WTC11 (cell line): ENCODE measurements around the gene OR51M1. TPM values are rescaled to one million over a fixed set of nuclear protein-coding genes. Genes with fewer than 3 reads are reported as not detected.

Experiments used
- ATAC-seq: fragments of 200-7000 bp; cut with Tn5 transposase; 2 replicates; pipeline ENCODE4 v1.10.0; 2021; ENCODE audit warnings: mild to moderate bottlenecking, moderate library complexity
- CTCF ChIA-PET: fragments of 300-600 bp; sonication (Branson Sonifier 250); formaldehyde crosslinking; loops from one replicate; lab custom pipeline; 2021; ENCODE audit warnings: antibody characterized with exemption; lab: Charles Lee
- POLR2A ChIA-PET: fragments of 350-600 bp; sonication (Branson Sonifier 250); formaldehyde crosslinking; loops from one replicate; lab custom pipeline; 2021; ENCODE audit warnings: antibody characterized with exemption; lab: Charles Lee
- DNase-seq: peaks from one replicate; pipeline ENCODE4 v3.0.0; 2021; ENCODE audit warnings: low spot score
- H3K27ac Mint-ChIP-seq: 2 replicates; pipeline ENCODE4 v1.8.0; 2021; ENCODE audit warnings: mixed read lengths
- H3K27me3 Mint-ChIP-seq: 2 replicates; pipeline ENCODE4 v1.8.0; 2021; ENCODE audit warnings: low read depth, mild to moderate bottlenecking, moderate library complexity, mixed read lengths
- H3K36me3 Mint-ChIP-seq: 2 replicates; pipeline ENCODE4 v1.8.0; 2021; ENCODE audit warnings: mixed read lengths
- H3K4me1 Mint-ChIP-seq: 2 replicates; pipeline ENCODE4 v1.8.0; 2022; ENCODE audit warnings: mixed read lengths
- H3K4me3 Mint-ChIP-seq: 2 replicates; pipeline ENCODE4 v1.8.0; 2021; ENCODE audit warnings: mild to moderate bottlenecking, moderate library complexity, mixed read lengths
- H3K9me3 Mint-ChIP-seq: 2 replicates; pipeline ENCODE4 v1.8.0; 2021; ENCODE audit warnings: mixed read lengths
- ARID4B ChIP-seq: sonication (generic); formaldehyde crosslinking; IDR thresholded peaks from 2 replicates; pipeline ENCODE4 v1.8.0; 2023; ENCODE audit warnings: missing genetic modification reagents, mild to moderate bottlenecking, borderline replicate concordance
- CTCF ChIP-seq: fragments of 200-600 bp; IDR thresholded peaks from 2 replicates; pipeline ENCODE4 v1.8.0; 2022; ENCODE audit warnings: antibody characterized with exemption
- ETV6 ChIP-seq: sonication (generic); formaldehyde crosslinking; IDR thresholded peaks from 2 replicates; pipeline ENCODE4 v1.8.1; 2022; ENCODE audit warnings: mild to moderate bottlenecking, missing genetic modification reagents
- GRHL2 ChIP-seq: fragments of 250-450 bp; sonication (Bioruptor Pico); IDR thresholded peaks from 2 replicates; pipeline ENCODE4 v1.8.0; 2022; ENCODE audit warnings: mild to moderate bottlenecking, moderate library complexity; ENCODE audit not compliant: insufficient replicate concordance, severe bottlenecking
- GTF2I ChIP-seq: fragments of 250-450 bp; sonication (Bioruptor Pico); conservative IDR thresholded peaks from 2 replicates; pipeline ENCODE4 v1.4.0; 2021; ENCODE audit warnings: mild to moderate bottlenecking
- IRF1 ChIP-seq: sonication (generic); formaldehyde crosslinking; IDR thresholded peaks from 2 replicates; pipeline ENCODE4 v1.8.0; 2023; ENCODE audit warnings: missing genetic modification reagents
- MAX ChIP-seq: sonication (generic); formaldehyde crosslinking; IDR thresholded peaks from 2 replicates; pipeline ENCODE4 v1.8.0; 2022; ENCODE audit warnings: mild to moderate bottlenecking, missing genetic modification reagents
- NFE2L1 ChIP-seq: sonication (generic); formaldehyde crosslinking; IDR thresholded peaks from 2 replicates; pipeline ENCODE4 v1.8.1; 2023; ENCODE audit warnings: missing genetic modification reagents
- NR1H2 ChIP-seq: sonication (generic); formaldehyde crosslinking; IDR thresholded peaks from 2 replicates; pipeline ENCODE4 v1.9.0; 2021; ENCODE audit warnings: mild to moderate bottlenecking, moderate library complexity, missing genetic modification reagents
- NR2C2 ChIP-seq: sonication (generic); formaldehyde crosslinking; IDR thresholded peaks from 2 replicates; pipeline ENCODE4 v1.8.0; 2022; ENCODE audit warnings: mild to moderate bottlenecking, missing genetic modification reagents
- NR3C1 ChIP-seq: sonication (generic); formaldehyde crosslinking; conservative IDR thresholded peaks from 2 replicates; pipeline ENCODE4 v1.8.1; 2023; ENCODE audit warnings: low read depth, mild to moderate bottlenecking, missing genetic modification reagents
- OVOL2 ChIP-seq: fragments of 250-450 bp; sonication (Bioruptor Pico); IDR thresholded peaks from 2 replicates; pipeline ENCODE4 v1.9.0; 2021; ENCODE audit warnings: mild to moderate bottlenecking, borderline replicate concordance
- SMAD3 ChIP-seq: sonication (generic); formaldehyde crosslinking; IDR thresholded peaks from 2 replicates; pipeline ENCODE4 v1.8.0; 2022; ENCODE audit warnings: missing genetic modification reagents, mild to moderate bottlenecking, borderline replicate concordance
- SOX15 ChIP-seq: fragments of 250-450 bp; sonication (Bioruptor Pico); IDR thresholded peaks from 2 replicates; pipeline ENCODE4 v1.9.0; 2021; ENCODE audit warnings: mild to moderate bottlenecking
- TP53 ChIP-seq: sonication (generic); formaldehyde crosslinking; IDR thresholded peaks from 2 replicates; pipeline ENCODE4 v1.8.1; 2023; ENCODE audit warnings: mild to moderate bottlenecking, missing genetic modification reagents
- USF2 ChIP-seq: sonication (generic); formaldehyde crosslinking; IDR thresholded peaks from 2 replicates; pipeline ENCODE4 v1.8.1; 2023; ENCODE audit warnings: mild to moderate bottlenecking, missing genetic modification reagents, moderate library complexity
- ZNF219 ChIP-seq: sonication (generic); formaldehyde crosslinking; IDR thresholded peaks from 2 replicates; pipeline ENCODE4 v1.8.0; 2023; ENCODE audit warnings: missing genetic modification reagents, mild to moderate bottlenecking, borderline replicate concordance
- ZNF232 ChIP-seq: sonication (generic); formaldehyde crosslinking; IDR thresholded peaks from 2 replicates; pipeline ENCODE4 v1.8.0; 2022; ENCODE audit warnings: mild to moderate bottlenecking, missing genetic modification reagents
- ZNF396 ChIP-seq: fragments of 250-450 bp; sonication (Bioruptor Pico); IDR thresholded peaks from 2 replicates; pipeline ENCODE4 v1.8.0; 2021; ENCODE audit warnings: mild to moderate bottlenecking, moderate library complexity, borderline replicate concordance
- ZNF416 ChIP-seq: fragments of 250-450 bp; sonication (Bioruptor Pico); IDR thresholded peaks from 2 replicates; pipeline ENCODE4 v1.9.0; 2021; ENCODE audit warnings: mild to moderate bottlenecking, inconsistent platforms
- ZNF532 ChIP-seq: fragments of 250-450 bp; sonication (Bioruptor Pico); IDR thresholded peaks from 2 replicates; pipeline ENCODE4 v1.9.0; 2021; ENCODE audit warnings: mild to moderate bottlenecking, borderline replicate concordance
- ZNF671 ChIP-seq: fragments of 250-450 bp; sonication (Bioruptor Pico); IDR thresholded peaks from 2 replicates; pipeline ENCODE4 v1.8.0; 2021; ENCODE audit warnings: mild to moderate bottlenecking
- total RNA-seq: library from RNA; stranded (reverse); gene quantifications from 3 replicates; pipeline ENCODE4 v1.2.3, GENCODE V29; 2021

The OR51M1 gene
- total RNA-seq, 1 experiment from 2014 or later: not detected

GRCh38 chr11:5345831-5346230 is 37.8 kb upstream of the OR51M1 start:
- Mint-ChIP-seq H3K4me3 (no peak overlapping the region), H3K27ac (no peak overlapping the region)
- no peak for TF ChIP-seq USF2 (CRISPR knock-in tag)
- no peak for TF ChIP-seq NR2C2 (CRISPR knock-in tag)
- no peak for TF ChIP-seq ZNF396 (CRISPR knock-in tag)
- TF ChIP-seq ZNF219 (CRISPR knock-in tag): no peak
- TF ChIP-seq OVOL2 (CRISPR knock-in tag): no peak
- TF ChIP-seq ETV6 (CRISPR knock-in tag): no peak
- no peak for TF ChIP-seq TP53
- no peak for TF ChIP-seq CTCF
- no peak for TF ChIP-seq GRHL2 (CRISPR knock-in tag)
- no peak for TF ChIP-seq SMAD3 (CRISPR knock-in tag)
- TF ChIP-seq GTF2I (CRISPR knock-in tag): no peak
- TF ChIP-seq NR3C1 (CRISPR knock-in tag): no peak
- TF ChIP-seq ZNF532 (CRISPR knock-in tag): no peak
- no peak for TF ChIP-seq IRF1 (CRISPR knock-in tag)
- TF ChIP-seq ZNF671 (CRISPR knock-in tag): no peak
- TF ChIP-seq, all 79 proteins: peak for 0
- H3K4me1 Mint-ChIP-seq: peaks cover 28% of the 10 kb centered on the region
- H3K9me3 Mint-ChIP-seq: no peaks in the 10 kb centered on the region
- no peaks in the 10 kb centered on the region for H3K36me3 Mint-ChIP-seq
- H3K27me3 Mint-ChIP-seq: no peaks in the 10 kb centered on the region; the same call in 1 of the 2 replicates
- POLR2A ChIA-PET: no interaction called here
- DNase-seq: no peak
- CTCF ChIA-PET: no interaction called here
- no peak for ATAC-seq

GRCh38 chr11:5348551-5349194 is 34.9 kb upstream of the OR51M1 start:
- ChIA-PET POLR2A (no interaction called here), CTCF (no interaction called here)
- Mint-ChIP-seq H3K4me1 (peaks cover 26% of the 10 kb centered on the region), H3K9me3 (no peaks in the 10 kb centered on the region), H3K36me3 (no peaks in the 10 kb centered on the region), H3K27ac (no peak overlapping the region), H3K27me3 (no peaks in the 10 kb centered on the region; the same call in 1 of the 2 replicates), H3K4me3 (peak overlapping the region; percentile 8; the same call in 1 of the 2 replicates)
- DNase-seq: no peak
- peak; percentile 75 for ATAC-seq
- TF ChIP-seq USF2 (CRISPR knock-in tag) (no peak), SOX15 (CRISPR knock-in tag) (no peak), ZNF416 (CRISPR knock-in tag) (no peak), NR1H2 (no peak), ZNF219 (CRISPR knock-in tag) (no peak), NR2C2 (CRISPR knock-in tag) (no peak), ZNF232 (CRISPR knock-in tag) (no peak), NFE2L1 (CRISPR knock-in tag) (no peak), MAX (CRISPR knock-in tag) (no peak), ARID4B (no peak)
